ENCODE measurements around the gene RIPOR3.

Gene RIPOR3

DNA sequence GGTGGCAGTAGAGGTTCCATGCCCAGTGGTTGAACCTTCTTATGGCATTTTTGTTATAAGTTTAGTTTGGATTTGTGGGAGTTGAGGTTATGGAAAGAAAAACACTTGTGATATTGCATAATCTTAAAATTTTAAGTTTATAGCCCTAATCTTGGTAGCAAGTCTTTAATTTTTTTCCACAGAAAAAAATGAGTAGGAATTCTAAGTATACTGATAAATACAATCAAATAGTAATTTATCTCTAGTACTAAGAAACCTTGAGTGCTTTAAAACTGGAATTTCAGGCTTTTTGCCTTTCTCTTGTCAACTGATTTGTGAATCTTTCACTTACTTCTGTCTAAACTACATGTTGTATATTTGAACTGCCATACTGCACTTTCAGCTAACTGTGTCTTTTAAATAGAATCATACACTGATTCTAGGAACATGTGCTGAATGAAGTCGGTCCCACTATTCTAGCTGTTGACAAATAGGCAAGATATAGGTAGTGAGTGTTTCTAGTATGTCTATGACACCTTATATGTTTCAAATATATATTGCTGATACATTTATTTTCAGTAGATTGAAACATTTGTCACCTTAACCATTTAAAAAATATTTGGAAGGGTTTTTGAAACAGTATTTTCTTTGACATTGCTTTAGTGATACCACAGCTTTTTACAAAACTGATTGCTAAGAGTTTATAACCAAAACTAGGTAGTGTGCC lies 42.5 kb upstream of the RIPOR3 start:
- Histone ChIP-seq H3K27me3 (ENCODE audit: insufficient read depth, poor library complexity, severe bottlenecking) (no peaks in the 10 kb centered on the region), H3K4me3 (ENCODE audit: severe bottlenecking) (peak overlapping the region; percentile 87), H3K27ac (ENCODE audit: poor library complexity, severe bottlenecking) (peak overlapping the region; percentile 94), H3K36me3 (ENCODE audit: low read depth) (peaks cover 55% of the 10 kb centered on the region), H3K4me1 (ENCODE audit: insufficient read depth, poor library complexity, severe bottlenecking) (peaks cover 51% of the 10 kb centered on the region), H3K9me3 (ENCODE audit: severe bottlenecking) (no peaks in the 10 kb centered on the region)
- DNase-seq (ENCODE audit: low spot score) = no peak
- no peak for ATAC-seq (ENCODE audit: low read depth)
- TF ChIP-seq, protein P1, sequence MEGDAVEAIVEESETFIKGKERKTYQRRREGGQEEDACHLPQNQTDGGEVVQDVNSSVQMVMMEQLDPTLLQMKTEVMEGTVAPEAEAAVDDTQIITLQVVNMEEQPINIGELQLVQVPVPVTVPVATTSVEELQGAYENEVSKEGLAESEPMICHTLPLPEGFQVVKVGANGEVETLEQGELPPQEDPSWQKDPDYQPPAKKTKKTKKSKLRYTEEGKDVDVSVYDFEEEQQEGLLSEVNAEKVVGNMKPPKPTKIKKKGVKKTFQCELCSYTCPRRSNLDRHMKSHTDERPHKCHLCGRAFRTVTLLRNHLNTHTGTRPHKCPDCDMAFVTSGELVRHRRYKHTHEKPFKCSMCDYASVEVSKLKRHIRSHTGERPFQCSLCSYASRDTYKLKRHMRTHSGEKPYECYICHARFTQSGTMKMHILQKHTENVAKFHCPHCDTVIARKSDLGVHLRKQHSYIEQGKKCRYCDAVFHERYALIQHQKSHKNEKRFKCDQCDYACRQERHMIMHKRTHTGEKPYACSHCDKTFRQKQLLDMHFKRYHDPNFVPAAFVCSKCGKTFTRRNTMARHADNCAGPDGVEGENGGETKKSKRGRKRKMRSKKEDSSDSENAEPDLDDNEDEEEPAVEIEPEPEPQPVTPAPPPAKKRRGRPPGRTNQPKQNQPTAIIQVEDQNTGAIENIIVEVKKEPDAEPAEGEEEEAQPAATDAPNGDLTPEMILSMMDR (IDR thresholded peaks at IDR 0.05; ENCODE audit: poor library complexity, severe bottlenecking) = no peak

DNA sequence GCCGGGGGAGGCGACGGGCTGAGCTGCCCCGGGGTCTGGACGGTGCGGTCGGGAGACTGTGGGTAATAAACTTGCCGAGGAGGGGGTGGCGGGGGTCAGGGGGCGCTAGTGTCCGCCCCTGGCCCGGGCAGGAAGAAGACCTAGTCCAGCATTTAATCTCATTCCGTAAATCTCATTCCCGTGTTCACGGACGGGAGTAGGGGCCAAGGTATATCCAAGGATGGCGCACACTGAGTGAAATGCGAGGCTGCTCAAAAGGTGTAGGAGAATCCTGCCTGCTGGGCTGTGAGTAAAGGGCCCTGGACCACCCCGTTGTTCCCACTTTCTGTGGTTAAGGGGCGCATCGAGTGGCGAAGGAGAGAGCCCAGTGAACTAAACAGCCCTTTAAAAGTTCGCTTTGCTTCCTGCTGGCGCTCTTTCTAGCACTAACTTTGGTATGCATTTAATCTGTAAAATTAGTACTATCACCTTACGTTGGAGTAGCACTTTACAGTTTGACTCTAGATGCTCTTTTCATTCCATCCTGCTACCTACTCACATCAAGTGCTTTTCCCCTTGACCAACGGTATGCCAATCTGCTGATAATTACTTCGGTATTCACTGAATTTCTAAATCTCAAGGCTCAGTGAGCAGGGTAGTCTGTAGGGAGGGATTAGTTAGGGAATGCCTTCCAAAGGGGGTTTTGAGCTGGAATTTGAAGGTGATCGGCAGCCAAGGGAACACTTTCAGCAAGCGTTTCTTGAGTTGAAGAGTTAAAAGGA lies 40.8 kb upstream of the RIPOR3 start:
- DNase-seq (ENCODE audit: low spot score) = peak; percentile 81
- peak overlapping the region; percentile 87 for H3K4me3 ChIP-seq (ENCODE audit: severe bottlenecking)
- H3K27ac ChIP-seq (ENCODE audit: poor library complexity, severe bottlenecking) = peak overlapping the region; percentile 94
- no peaks in the 10 kb centered on the region for H3K9me3 ChIP-seq (ENCODE audit: severe bottlenecking)
- peak; percentile 9; the same call in 2 of the 3 replicates for ATAC-seq (ENCODE audit: low read depth)
- TF ChIP-seq, protein P1 (IDR thresholded peaks at IDR 0.05; ENCODE audit: poor library complexity, severe bottlenecking) = no peak
- H3K4me1 ChIP-seq (ENCODE audit: insufficient read depth, poor library complexity, severe bottlenecking) = peaks cover 62% of the 10 kb centered on the region
- peaks cover 38% of the 10 kb centered on the region for H3K36me3 ChIP-seq (ENCODE audit: low read depth)
- H3K27me3 ChIP-seq (ENCODE audit: insufficient read depth, poor library complexity, severe bottlenecking) = no peaks in the 10 kb centered on the region

DNA sequence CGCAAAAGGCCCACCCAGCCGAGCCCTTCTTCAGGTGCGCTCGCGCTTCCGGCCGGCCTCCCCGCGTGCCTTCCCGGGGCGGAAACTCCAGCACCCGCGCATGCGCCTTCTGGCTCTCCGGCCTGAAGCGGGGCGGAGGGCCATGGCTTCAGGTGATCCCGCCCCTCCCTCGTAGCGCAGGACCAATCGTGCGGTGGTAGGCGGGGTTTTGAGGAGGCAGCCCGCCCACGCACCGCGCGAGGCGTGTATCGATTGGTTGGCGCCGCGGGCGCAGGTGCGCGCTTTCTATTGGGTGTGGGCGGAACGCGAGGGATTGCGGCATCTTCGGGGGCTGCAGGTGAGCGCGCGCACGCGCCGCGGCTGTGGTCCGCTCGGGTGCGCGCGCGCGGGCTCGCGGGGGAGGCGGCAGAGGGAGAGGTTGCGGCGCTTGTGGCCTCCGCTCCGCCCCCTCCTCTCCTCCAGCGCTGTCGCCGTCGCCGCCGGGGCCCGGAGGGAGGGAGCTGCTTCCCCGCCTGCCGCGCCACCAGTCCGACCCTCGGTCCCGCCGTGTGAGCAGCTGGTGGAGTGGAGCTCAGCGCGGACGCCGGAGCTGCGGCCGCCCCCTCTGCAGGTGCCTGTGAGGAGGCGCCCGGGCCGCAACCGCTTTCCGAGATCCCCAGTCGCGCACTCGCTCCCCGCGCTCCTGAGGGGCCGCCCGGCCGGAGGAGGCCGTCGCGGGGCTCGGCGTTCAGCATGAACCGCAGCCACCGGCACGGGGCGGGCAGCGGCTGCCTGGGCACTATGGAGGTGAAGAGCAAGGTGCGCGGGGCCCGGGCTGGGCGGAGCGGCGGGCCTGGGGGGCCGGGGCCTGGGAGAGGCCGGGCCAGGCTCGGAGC lies 40.0 kb upstream of the RIPOR3 start, which contains the start of gene PARD6B:
PARD6B (plus strand) TSS at position 526 of the 875 bp plus-strand sequence; CDS start at position 733, 207 bp downstream.
- H3K27ac ChIP-seq (ENCODE audit: poor library complexity, severe bottlenecking) = peak within 1 kb of the TSS; percentile 94
- ATAC-seq (ENCODE audit: low read depth) (peak; percentile 68), DNase-seq (ENCODE audit: low spot score) (peak; percentile 100)
- H3K4me3 ChIP-seq (ENCODE audit: severe bottlenecking) = peak within 1 kb of the TSS; percentile 87
- no peaks in the 10 kb centered on the region for H3K9me3 ChIP-seq (ENCODE audit: severe bottlenecking)
- H3K27me3 ChIP-seq (ENCODE audit: insufficient read depth, poor library complexity, severe bottlenecking) = no peaks in the 10 kb centered on the region
- TF ChIP-seq, protein P1 (IDR thresholded peaks at IDR 0.05; ENCODE audit: poor library complexity, severe bottlenecking) = no peak
- H3K4me1 ChIP-seq (ENCODE audit: insufficient read depth, poor library complexity, severe bottlenecking) = peaks cover 62% of the 10 kb centered on the region
- peaks cover 32% of the 10 kb centered on the region for H3K36me3 ChIP-seq (ENCODE audit: low read depth)

DNA sequence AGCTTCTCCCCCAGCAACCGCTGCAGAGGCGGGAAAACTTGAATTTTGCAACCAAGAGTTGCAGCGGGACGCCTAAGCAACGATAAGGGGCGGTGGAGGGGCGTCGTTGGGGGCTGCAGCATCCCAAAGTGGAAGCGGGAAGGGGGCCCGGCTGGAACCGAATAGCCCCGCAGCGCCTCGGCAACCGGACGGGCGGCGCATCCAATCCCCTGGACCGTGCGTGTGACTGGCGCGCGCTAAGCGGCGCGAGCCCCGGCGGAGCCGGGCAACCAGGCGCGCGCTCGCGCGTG lies 39.4 kb upstream of the RIPOR3 start:
- peaks cover 28% of the 10 kb centered on the region for H3K36me3 ChIP-seq (ENCODE audit: low read depth)
- DNase-seq (ENCODE audit: low spot score) = no peak
- peaks cover 57% of the 10 kb centered on the region for H3K4me1 ChIP-seq (ENCODE audit: insufficient read depth, poor library complexity, severe bottlenecking)
- H3K27me3 ChIP-seq (ENCODE audit: insufficient read depth, poor library complexity, severe bottlenecking) = no peaks in the 10 kb centered on the region
- peak overlapping the region; percentile 94 for H3K27ac ChIP-seq (ENCODE audit: poor library complexity, severe bottlenecking)
- TF ChIP-seq, protein P1 (IDR thresholded peaks at IDR 0.05; ENCODE audit: poor library complexity, severe bottlenecking) = no peak
- no peaks in the 10 kb centered on the region for H3K9me3 ChIP-seq (ENCODE audit: severe bottlenecking)
- peak; percentile 66 for ATAC-seq (ENCODE audit: low read depth)
- H3K4me3 ChIP-seq (ENCODE audit: severe bottlenecking) = peak overlapping the region; percentile 40
